Measurements from ENCODE around the gene ZNF90. TPM values are rescaled to one million over a fixed set of nuclear protein-coding genes. Genes with fewer than 3 reads are reported as not detected.
"Not testable (repeated sequence)": the region's sequence is repeated elsewhere in the genome, so short reads cannot be mapped to it uniquely, and the experiment has no call there.

The ZNF90 gene
- total RNA-seq, 1 donor from 2014 or later: 7.6 TPM

- intact Hi-C loops (cut with DNase I): no loop called here
- H3K27me3 ChIP-seq: no peaks in the 10 kb centered on the region
- H3K9me3 ChIP-seq: no peaks in the 10 kb centered on the region
- ATAC-seq: no peak
- no peaks in the 10 kb centered on the region for H3K36me3 ChIP-seq
- no peak for TF ChIP-seq CTCF (IDR thresholded peaks at IDR 0.05)
- no peak overlapping the region for H3K4me3 ChIP-seq
- no peak for DNase-seq
- H3K27ac ChIP-seq: no peak overlapping the region
- no peaks in the 10 kb centered on the region for H3K4me1 ChIP-seq
Measured at GRCh38 chr19:20080656-20081055, 2.9 kb downstream of the ZNF90 start.

- ATAC-seq; H3K36me3 ChIP-seq; H3K27me3 ChIP-seq; H3K27ac ChIP-seq; intact Hi-C loops (cut with DNase I); H3K4me3 ChIP-seq; H3K4me1 ChIP-seq; H3K9me3 ChIP-seq; DNase-seq: not testable (repeated sequence)
Measured at GRCh38 chr19:20082232-20082833, 4.5 kb downstream of the ZNF90 start.

- H3K27ac ChIP-seq; H3K36me3 ChIP-seq; H3K27me3 ChIP-seq; H3K4me1 ChIP-seq; DNase-seq; intact Hi-C loops (cut with DNase I); ATAC-seq; H3K4me3 ChIP-seq; H3K9me3 ChIP-seq: not testable (repeated sequence)
Measured at GRCh38 chr19:20082876-20083275, 5.1 kb downstream of the ZNF90 start.

GRCh38 chr19:20102097-20102496 is 24.3 kb downstream of the ZNF90 start:
- no peak overlapping the region for H3K27ac ChIP-seq
- peaks cover 8% of the 10 kb centered on the region for H3K9me3 ChIP-seq
- intact Hi-C loops (cut with DNase I): no loop called here
- ATAC-seq (no peak), DNase-seq (no peak)
- H3K4me1 ChIP-seq: no peaks in the 10 kb centered on the region
- no peak for TF ChIP-seq CTCF (IDR thresholded peaks at IDR 0.05)
- H3K4me3 ChIP-seq: no peak overlapping the region
- no peaks in the 10 kb centered on the region for H3K27me3 ChIP-seq
- no peaks in the 10 kb centered on the region for H3K36me3 ChIP-seq

GRCh38 chr19:20103091-20103740 is 25.4 kb downstream of the ZNF90 start:
- H3K36me3 ChIP-seq: no peaks in the 10 kb centered on the region
- TF ChIP-seq CTCF (IDR thresholded peaks at IDR 0.05): no peak
- ATAC-seq (no peak), DNase-seq (no peak)
- no peaks in the 10 kb centered on the region for H3K4me1 ChIP-seq
- H3K9me3 ChIP-seq: peaks cover 3% of the 10 kb centered on the region
- H3K27ac ChIP-seq: no peak overlapping the region
- H3K4me3 ChIP-seq: no peak overlapping the region
- intact Hi-C loops (cut with DNase I): no loop called here
- no peaks in the 10 kb centered on the region for H3K27me3 ChIP-seq

- DNase-seq (no peak), ATAC-seq (no peak)
- Histone ChIP-seq H3K27ac (no peak overlapping the region), H3K4me1 (no peaks in the 10 kb centered on the region), H3K36me3 (no peaks in the 10 kb centered on the region), H3K9me3 (peaks cover 25% of the 10 kb centered on the region), H3K4me3 (no peak overlapping the region), H3K27me3 (no peaks in the 10 kb centered on the region)
- intact Hi-C loops (cut with DNase I): no loop called here
- TF ChIP-seq CTCF (IDR thresholded peaks at IDR 0.05): no peak
Measured at GRCh38 chr19:20107301-20107700, 29.5 kb downstream of the ZNF90 start.

- H3K36me3 ChIP-seq: not testable (repeated sequence)
Measured at GRCh38 chr19:20118064-20118839, 40.5 kb downstream of the ZNF90 start.

More at GRCh38 chr19:20118064-20118839, 40.5 kb downstream of the ZNF90 start:
- intact Hi-C loops (cut with DNase I); H3K27ac ChIP-seq; H3K4me1 ChIP-seq; ATAC-seq; DNase-seq; H3K27me3 ChIP-seq; H3K4me3 ChIP-seq: not testable (repeated sequence)
- H3K9me3 ChIP-seq: peaks cover 85% of the 10 kb centered on the region

Measured in upper lobe of right lung (tissue), 1 donor.